Measurements from ENCODE around the gene RYR3.

DNA sequence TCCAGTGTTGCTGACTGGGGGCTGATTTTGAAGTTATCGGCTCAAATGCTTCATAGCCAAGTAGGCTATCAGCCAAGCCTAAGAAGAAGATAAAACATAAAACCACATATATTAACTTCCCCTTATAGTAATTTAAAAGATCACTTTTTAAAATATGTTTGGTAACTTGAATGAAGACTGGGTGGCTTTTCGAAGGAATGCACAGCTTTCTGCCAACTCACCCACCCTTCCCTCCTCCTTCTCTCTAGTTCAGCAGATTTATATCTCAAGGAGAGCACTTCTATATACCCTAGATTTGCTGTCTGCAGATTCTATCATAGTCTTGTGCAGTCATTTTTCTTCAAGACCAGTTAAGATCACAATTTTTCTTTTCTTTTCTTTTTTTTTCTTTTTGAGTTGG, 468.1 kb downstream of the RYR3 start:
- TF ChIP-seq, protein P1, sequence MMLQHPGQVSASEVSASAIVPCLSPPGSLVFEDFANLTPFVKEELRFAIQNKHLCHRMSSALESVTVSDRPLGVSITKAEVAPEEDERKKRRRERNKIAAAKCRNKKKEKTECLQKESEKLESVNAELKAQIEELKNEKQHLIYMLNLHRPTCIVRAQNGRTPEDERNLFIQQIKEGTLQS (IDR thresholded peaks at IDR 0.05; ENCODE audit: borderline replicate concordance, extremely low read depth, low read depth, low read length): no peak
- TF ChIP-seq RCOR1 (conservative IDR thresholded peaks at IDR 0.05; ENCODE audit: low read depth, low read length) (no peak), TAF1 (IDR thresholded peaks at IDR 0.05; ENCODE audit: borderline replicate concordance, low read depth, low read length) (no peak), SIN3A (IDR thresholded peaks at IDR 0.05; ENCODE audit: low read depth, low read length) (no peak), POLR2AphosphoS5 (IDR thresholded peaks at IDR 0.05; ENCODE audit: low read length) (no peak), EP300 (IDR thresholded peaks at IDR 0.05; ENCODE audit: borderline replicate concordance in 1 of 2, control insufficient read depth in 1 of 2, low read depth in 2 of 2, low read length in 2 of 2) (no peak), FOXK2 (IDR thresholded peaks at IDR 0.05) (no peak), DPF2 (IDR thresholded peaks at IDR 0.05) (no peak), CEBPB (IDR thresholded peaks at IDR 0.05; ENCODE audit: borderline replicate concordance in 1 of 2, low read depth in 2 of 2, low read length in 2 of 2) (no peak), MXI1 (IDR thresholded peaks at IDR 0.05; ENCODE audit: low read depth, low read length) (no peak)
- TF ChIP-seq, protein P2, sequence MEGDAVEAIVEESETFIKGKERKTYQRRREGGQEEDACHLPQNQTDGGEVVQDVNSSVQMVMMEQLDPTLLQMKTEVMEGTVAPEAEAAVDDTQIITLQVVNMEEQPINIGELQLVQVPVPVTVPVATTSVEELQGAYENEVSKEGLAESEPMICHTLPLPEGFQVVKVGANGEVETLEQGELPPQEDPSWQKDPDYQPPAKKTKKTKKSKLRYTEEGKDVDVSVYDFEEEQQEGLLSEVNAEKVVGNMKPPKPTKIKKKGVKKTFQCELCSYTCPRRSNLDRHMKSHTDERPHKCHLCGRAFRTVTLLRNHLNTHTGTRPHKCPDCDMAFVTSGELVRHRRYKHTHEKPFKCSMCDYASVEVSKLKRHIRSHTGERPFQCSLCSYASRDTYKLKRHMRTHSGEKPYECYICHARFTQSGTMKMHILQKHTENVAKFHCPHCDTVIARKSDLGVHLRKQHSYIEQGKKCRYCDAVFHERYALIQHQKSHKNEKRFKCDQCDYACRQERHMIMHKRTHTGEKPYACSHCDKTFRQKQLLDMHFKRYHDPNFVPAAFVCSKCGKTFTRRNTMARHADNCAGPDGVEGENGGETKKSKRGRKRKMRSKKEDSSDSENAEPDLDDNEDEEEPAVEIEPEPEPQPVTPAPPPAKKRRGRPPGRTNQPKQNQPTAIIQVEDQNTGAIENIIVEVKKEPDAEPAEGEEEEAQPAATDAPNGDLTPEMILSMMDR (IDR thresholded peaks at IDR 0.05 in 2 of 3, conservative IDR thresholded peaks at IDR 0.05 in 1 of 3; ENCODE audit: control insufficient read depth in 2 of 3, extremely low read depth in 1 of 3, insufficient read depth in 1 of 3, low read depth in 3 of 3, low read length in 3 of 3): no peak
- TF ChIP-seq, protein P3, sequence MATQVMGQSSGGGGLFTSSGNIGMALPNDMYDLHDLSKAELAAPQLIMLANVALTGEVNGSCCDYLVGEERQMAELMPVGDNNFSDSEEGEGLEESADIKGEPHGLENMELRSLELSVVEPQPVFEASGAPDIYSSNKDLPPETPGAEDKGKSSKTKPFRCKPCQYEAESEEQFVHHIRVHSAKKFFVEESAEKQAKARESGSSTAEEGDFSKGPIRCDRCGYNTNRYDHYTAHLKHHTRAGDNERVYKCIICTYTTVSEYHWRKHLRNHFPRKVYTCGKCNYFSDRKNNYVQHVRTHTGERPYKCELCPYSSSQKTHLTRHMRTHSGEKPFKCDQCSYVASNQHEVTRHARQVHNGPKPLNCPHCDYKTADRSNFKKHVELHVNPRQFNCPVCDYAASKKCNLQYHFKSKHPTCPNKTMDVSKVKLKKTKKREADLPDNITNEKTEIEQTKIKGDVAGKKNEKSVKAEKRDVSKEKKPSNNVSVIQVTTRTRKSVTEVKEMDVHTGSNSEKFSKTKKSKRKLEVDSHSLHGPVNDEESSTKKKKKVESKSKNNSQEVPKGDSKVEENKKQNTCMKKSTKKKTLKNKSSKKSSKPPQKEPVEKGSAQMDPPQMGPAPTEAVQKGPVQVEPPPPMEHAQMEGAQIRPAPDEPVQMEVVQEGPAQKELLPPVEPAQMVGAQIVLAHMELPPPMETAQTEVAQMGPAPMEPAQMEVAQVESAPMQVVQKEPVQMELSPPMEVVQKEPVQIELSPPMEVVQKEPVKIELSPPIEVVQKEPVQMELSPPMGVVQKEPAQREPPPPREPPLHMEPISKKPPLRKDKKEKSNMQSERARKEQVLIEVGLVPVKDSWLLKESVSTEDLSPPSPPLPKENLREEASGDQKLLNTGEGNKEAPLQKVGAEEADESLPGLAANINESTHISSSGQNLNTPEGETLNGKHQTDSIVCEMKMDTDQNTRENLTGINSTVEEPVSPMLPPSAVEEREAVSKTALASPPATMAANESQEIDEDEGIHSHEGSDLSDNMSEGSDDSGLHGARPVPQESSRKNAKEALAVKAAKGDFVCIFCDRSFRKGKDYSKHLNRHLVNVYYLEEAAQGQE (IDR thresholded peaks at IDR 0.05; ENCODE audit: low read depth, low read length): no peak
- TF ChIP-seq, protein P4, sequence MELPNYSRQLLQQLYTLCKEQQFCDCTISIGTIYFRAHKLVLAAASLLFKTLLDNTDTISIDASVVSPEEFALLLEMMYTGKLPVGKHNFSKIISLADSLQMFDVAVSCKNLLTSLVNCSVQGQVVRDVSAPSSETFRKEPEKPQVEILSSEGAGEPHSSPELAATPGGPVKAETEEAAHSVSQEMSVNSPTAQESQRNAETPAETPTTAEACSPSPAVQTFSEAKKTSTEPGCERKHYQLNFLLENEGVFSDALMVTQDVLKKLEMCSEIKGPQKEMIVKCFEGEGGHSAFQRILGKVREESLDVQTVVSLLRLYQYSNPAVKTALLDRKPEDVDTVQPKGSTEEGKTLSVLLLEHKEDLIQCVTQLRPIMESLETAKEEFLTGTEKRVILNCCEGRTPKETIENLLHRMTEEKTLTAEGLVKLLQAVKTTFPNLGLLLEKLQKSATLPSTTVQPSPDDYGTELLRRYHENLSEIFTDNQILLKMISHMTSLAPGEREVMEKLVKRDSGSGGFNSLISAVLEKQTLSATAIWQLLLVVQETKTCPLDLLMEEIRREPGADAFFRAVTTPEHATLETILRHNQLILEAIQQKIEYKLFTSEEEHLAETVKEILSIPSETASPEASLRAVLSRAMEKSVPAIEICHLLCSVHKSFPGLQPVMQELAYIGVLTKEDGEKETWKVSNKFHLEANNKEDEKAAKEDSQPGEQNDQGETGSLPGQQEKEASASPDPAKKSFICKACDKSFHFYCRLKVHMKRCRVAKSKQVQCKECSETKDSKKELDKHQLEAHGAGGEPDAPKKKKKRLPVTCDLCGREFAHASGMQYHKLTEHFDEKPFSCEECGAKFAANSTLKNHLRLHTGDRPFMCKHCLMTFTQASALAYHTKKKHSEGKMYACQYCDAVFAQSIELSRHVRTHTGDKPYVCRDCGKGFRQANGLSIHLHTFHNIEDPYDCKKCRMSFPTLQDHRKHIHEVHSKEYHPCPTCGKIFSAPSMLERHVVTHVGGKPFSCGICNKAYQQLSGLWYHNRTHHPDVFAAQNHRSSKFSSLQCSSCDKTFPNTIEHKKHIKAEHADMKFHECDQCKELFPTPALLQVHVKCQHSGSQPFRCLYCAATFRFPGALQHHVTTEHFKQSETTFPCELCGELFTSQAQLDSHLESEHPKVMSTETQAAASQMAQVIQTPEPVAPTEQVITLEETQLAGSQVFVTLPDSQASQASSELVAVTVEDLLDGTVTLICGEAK (IDR thresholded peaks at IDR 0.05; ENCODE audit: borderline replicate concordance): no peak
